DOHH2 (cell line): ENCODE data around the gene FLYWCH1.
A peak's percentile ranks its signal among the peaks of the same experiment; 100 is the strongest.

Experiments used
- CTCF ChIP-seq: fragments of 200-600 bp; sonication (generic); IDR thresholded peaks from one replicate; pipeline ENCODE4 v1.5.1; 2014; ENCODE audit warnings: antibody characterized with exemption, mild to moderate bottlenecking, low read depth, low read length; ENCODE audit not compliant: poor library complexity, severe bottlenecking
- EZH2phosphoT487 ChIP-seq: fragments of 200-600 bp; sonication (generic); IDR thresholded peaks from 2 replicates; pipeline ENCODE4 v1.6.1; 2017; ENCODE audit warnings: borderline replicate concordance, mild to moderate bottlenecking, antibody characterized with exemption, low read length, moderate library complexity, mixed read lengths

GRCh38 chr16:2919511-2920255 lies 8.0 kb downstream of the FLYWCH1 start:
- TF ChIP-seq CTCF (peak; percentile 93), EZH2phosphoT487 (no peak)
